ENCODE measurements around the gene OSBPL9. TPM values are rescaled to one million over a fixed set of nuclear protein-coding genes. Genes with fewer than 3 reads are reported as not detected.
"Not testable (repeated sequence)": the region's sequence is repeated elsewhere in the genome, so short reads cannot be mapped to it uniquely, and the experiment has no call there.

The OSBPL9 gene
- polyA plus RNA-seq, 1 donor = 62.1 TPM

DNA sequence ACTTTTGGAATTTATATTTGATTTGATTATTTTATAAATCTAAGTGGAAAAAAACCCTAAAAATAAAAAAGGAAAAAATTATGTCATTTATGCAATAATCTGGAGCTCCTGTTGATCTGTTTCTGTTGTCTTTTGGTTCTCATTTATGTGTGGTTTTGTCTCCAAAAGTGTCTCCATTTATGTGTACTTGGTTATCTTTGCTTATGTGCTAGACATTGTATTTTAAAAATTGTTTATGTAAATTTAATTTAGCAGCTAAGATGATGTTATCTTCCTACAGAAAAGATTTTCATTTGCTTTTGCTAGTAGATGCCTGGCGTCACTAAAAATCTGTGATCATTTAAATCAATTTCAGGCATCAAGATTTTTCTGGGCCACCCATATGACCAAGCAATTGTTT is 95.7 kb downstream of the OSBPL9 start:
- no peak for DNase-seq

DNA sequence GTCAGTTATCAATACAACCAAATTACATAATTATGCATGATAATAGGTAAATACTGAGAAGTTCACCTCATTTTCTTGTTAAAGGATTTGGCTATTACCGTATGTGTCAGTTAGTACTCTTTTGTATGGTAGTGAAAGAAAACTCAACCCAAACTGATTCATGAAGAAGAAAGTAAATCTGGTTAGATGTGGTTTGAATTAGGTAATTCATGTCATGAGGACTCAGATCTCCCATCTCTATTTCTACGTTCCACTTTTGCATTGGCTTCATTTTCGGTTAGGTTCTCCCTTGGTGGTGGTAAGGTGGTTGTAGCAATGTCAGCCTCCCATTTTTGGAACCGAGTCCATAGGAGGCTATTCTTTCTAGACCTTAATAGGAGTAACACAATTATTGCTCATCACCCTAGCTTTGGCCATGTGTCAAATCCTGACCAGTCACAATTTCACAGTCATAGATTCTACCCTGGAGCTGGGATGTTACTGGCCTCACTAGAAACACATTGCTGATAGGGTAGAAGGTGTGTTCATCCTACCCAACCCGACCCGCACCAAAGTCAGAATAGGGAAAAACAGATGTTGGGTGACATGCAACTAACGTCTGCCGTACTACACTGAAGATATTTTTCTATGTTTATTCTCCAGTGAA is 97.6 kb downstream of the OSBPL9 start:
- no peak for DNase-seq

DNA sequence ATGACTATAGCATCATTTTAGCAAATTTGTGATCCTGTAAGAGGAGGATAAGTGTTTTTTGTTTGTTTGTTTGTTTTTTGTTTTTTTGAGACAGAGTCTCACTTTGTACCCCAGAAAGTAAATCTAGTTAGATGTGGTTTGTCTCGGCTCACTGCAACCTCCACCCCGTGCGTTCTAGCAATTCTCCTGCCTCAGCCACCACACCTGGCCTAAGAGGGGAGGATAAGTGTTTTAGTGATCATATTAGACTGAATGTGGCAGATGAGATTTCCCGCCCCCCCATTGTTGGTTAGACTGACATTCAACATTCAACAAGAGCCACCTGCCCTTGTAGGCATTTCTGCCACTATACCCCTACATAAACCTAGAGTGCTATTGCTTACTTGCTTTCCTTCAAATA is 98.5 kb downstream of the OSBPL9 start:
- DNase-seq = no peak

DNA sequence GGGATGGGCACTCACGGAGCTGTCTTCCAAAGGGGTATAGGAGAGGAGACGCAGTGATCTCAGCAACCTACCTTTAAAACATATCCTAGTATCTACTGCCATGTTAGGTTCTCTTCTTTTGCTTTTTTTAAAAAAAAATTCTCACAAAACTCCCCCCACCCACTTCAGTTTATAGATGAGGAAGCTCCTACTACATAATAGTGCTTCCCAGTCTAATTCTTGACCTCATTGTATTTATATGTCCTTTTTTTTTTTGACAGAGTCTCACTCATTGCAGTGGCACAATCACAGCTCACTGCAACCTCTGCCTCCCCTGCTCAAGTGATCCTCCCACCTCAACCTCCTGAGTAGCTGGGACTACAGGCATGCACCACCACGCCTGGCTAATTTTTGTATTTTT is 99.9 kb downstream of the OSBPL9 start:
- no peak for DNase-seq

DNA sequence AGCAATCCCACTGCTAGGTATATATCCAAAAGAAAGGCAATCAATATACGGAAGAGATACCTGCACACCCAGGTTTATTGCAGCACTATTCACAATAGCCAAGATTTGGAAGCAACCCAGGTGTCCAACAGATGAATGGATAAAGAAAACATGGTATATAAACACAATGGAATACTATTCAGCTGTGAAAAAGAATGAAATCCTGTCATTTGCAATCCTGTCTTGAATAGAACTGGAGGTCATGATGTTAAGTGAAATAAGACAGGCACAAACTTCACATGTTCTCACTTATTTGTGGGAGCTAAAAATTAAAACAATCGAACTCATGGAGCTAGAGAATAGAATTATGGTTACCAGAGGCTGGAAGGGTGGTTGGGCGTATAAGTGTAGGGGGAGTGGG is 101.0 kb downstream of the OSBPL9 start:
- no peak for DNase-seq

DNA sequence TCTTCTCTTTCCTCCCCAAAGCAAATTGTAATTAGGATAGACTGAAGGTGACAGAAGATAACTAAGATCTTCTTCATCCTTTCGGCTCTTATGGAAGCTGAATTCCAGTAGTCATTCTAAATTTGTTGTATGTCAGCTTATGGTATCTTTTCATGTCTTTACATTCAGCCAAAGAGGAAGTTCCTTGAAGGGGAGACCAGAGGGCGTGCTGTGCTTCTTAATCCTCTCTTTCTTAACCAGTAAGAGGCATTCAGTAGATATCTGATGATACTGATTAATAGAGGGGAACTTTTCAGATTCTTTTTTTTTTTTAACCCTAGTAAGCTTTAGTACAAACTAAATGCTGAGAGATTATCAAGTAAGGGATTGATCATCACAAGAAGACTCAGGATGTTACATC is 102.3 kb downstream of the OSBPL9 start:
- DNase-seq = no peak

DNA sequence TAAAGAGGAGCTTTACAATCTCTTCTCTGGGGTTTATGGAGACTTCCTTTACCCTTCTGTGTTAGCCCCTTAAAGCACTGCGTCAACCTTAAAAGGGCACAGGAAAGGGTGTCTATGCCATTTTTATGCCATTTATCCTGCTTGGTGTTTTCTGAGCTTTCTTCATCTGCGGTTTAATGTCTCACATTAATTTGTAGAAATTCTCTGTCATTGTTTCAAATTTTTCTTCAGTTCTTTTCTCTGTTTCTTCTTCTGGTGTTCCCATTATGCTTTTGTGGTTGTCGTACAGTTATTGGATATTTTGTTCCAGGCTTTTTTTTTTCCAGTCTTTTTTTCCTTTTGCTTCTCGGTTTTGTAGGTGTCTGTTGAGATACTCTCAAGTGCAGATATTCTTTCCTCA is 107.9 kb downstream of the OSBPL9 start:
- no peak for DNase-seq

DNA sequence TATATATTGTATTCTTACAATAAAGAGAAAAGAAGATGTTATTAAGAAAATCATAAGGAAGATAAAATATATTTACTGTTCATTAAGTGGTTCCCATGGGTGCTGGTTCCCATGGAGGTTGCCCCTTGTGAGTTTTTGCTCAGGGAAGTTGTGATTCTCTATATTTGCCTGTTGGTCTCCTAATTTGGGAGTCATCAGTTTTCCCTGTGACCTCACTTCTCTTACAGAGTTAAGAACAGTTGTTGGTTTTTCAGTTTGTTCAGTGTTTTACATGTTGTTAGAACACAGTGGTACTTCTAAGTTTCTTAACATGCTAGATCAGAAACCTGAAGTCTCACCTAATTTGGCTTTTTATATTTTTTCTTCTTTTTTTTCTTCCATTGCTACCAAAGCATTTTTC is 109.2 kb downstream of the OSBPL9 start:
- no peak for DNase-seq

DNA sequence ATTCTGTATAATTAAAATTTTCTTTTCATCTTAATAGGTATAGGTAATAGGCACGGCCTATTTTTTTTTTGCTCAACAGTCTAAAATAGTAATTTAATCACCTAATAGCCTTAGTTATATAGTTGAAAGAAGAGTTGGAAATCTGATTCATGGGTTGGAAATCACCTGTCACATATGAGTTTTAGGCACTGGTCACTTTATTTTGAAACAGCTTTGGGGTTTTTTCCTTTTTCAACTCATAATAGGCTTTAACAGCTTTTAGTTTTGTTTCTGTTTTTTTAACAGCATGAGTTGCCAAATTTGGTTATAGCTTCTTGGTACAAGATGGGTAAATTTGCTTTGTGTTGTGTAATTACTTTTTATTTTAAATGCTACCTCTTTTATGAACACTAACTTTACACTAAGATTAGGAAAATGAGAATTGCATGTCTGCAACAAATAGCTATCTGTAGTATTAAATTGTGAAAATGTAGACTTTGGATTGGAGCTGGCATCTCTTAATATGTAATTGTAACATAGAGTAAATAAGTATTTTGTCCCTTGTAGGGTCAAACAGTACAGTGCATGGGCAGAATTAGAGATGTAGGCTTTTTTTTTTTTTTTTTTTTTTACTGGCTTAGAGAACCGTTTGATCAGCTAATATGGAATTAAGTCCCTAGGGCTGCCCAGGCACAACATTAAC is 109.8 kb downstream of the OSBPL9 start:
- no peak for DNase-seq

DNA sequence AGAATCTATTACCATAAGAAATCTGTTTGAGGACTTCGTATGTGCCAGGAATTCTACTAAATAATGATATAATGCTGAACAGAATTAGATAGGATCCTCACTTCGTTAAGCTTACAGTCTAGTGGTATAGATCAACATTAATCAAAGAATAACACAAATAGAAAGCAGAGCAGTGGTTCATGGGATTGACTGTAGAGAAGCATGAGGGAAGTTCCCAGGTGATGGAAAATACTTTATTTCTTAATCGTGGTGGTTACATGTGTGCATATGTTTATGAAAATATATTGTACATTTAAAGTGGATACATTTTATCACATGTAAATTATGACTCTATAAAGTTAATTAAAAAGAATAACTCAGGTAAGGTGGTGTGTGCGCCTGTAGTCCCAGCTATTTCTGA is 110.5 kb downstream of the OSBPL9 start:
- DNase-seq = no peak

DNA sequence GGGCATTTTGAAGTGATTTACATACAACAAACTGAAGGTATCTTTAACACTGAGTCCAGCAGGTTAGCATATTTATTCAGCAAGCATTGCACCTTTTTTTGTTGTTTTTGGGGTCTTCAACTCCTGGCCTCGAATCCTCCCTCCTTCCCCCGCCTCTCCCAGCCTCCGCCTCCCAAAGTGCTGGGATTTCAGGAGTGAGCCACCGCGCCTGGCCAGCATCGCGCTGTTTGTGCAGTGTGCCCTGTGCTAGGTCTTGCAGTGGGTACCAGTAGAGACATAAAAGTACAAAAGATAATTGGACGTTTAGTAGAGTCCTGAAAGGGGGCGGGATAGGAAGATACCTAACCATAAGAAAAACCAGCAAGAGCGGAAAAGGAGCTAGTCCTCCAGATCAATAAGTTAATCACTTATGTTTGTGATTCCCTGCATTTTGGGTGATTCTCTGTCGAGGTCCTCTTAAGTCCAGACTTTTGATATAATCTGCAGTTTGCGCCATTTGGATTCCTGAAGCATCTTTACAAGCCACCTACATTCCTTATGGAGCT is 111.8 kb downstream of the OSBPL9 start:
- no peak for DNase-seq

DNA sequence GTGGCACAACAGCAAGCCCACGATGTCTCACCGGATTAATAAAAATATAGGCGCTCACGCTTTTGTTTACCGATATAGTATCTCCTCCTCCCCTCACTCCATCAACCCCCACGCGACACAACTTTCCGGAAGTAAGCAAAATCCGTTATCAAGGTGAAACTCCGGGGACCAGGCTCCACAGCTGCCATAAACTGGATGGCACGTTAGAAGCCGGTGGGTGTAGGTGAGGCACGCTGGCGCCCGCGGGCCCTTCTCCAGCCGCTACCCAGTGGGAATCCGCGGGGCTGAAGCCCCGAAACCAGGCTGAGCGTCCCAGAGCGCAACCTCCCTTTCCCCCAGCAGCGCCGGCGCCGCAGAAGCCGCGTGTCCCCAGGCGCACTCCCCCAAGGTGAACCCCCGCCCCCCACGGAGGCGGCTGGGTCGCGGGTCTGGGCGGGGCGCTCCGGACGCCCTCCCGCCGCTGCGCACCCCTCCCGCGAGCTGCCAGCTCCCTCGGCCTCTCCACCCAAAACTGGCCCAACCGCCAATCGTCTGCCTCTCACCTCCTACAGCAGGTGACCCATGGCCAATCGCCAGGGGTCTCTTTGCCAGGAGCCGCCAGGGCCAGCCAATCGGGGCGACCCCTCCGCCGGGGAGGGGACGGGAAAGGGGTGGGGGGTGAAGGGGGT is 112.4 kb downstream of the OSBPL9 start:
- DNase-seq = peak; percentile 51

DNA sequence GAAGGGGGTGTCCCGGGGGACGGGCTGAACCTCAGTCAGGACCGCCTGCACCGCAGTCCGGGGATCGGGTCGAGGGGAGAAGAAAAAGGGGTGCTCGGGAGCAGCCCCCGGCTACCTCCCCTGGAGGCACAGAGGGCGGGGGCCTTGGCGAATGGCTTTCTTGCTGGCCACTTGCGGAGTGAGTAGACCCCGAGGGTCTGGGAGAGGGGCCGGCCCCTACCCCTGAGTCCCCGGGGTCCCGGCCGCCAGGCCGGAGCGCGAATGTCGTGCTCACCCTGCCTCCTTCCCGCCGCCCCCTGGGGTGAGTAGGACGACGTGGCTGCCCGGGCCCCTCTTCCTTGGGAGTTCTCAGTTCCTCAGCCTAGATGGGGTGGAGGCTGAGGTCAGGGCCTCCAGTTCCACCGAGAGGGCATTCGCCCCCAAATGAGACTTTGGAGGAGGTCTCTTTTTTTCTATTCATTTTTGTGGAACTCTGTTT is 113.0 kb downstream of the OSBPL9 start:
- DNase-seq = peak; percentile 11

DNA sequence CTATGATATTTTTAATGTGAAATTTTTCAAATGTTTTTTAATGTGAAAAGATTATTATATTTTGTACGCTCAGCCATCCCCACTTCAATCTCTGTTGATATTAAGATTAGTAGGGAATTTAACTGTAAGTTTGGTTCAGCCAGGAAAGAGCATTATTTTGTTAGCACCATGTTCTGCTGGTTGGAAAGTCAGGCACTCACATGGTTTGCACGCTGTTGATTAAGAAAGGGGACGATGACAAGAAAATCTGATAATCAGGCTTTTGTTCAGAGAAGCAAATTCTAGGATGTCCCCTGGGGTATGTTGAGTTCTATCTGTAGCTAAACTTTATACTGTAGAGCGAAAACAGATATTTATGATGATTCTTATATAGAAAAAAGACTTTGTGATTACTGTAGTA is 115.1 kb downstream of the OSBPL9 start:
- no peak for DNase-seq

DNA sequence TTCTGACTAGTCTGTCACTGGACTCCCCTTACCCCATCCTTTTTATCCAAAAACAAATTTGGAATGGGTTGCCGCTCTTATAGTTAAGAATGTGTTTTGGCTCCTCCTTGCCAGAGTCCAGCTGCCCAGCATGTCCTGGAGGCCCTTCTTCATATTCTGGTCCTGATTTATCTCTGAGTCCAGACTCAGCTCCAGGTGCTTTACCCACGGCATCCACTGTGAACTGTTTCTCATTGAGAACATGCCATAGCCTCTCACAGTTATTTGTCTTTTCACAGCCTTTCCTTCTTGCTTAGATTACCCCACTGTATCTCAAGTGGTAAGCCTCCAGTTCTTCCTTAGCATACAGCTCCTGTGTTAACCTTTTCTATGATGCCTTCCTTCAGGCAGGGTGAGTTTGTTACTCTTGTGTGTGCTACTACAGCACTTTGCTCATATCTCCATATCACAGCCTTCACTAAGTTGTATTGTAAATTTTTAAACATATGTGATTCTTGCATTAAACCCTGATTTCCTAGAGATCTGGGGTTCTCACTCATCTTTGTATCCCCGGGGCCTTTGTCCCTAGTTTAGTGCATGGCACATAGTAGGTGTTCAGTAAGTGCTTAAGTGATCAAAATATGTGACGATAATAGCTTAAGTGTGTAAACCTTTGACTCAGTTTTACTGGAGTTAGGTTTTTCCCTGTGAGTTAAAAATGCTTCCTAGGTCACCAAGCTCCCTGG is 116.0 kb downstream of the OSBPL9 start:
- DNase-seq = no peak

DNA sequence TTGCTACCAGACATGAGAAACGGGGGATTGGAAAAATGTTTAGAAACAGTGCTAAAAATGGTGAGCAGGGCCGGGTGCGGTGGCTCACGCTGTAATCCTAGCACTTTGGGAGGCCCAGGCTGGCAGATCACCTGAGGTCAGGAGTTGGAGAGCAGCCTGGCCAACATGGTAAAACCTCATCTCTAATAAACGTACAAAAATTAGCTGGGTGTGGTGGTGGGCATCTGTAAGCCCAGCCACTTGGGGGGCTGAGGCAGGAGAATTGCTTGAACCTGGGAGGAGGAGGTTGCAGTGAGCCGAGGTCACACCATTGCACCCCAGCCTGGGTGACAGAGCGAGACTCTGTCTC is 116.5 kb downstream of the OSBPL9 start:
- DNase-seq = not testable (repeated sequence)

DNA sequence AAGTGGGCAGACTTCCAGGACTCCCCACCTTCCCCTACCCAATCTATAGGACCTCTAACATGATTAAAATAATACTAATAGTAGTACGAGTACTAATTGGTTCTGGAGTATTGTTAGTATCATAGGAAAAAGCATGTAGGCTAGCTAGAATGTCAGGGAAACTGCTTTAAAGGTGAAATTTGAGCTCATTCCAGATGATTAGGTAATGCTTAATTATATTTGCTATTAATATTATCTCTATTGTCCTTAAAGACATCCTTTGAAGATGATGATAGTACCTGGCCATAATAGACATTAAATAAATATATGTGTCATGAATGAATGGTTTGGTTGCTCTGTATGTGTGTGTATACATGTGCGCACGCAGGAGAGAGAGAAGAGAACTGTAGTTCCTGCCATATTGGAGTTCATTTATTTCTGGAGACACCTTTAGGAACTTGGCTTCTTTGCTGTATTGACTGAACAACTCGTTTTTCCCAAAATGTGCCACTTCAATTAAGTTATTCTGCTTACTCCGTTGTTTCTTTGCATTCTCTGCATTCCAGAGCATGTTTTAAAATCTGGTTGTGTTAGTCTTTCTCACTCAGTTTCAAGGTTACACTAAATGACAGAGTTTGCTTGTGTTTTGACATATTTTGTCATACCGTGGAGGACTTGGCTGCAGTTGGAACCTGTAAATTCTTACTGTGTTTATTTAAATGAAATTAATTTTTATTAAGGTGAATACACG is 117.1 kb downstream of the OSBPL9 start:
- DNase-seq = no peak

DNA sequence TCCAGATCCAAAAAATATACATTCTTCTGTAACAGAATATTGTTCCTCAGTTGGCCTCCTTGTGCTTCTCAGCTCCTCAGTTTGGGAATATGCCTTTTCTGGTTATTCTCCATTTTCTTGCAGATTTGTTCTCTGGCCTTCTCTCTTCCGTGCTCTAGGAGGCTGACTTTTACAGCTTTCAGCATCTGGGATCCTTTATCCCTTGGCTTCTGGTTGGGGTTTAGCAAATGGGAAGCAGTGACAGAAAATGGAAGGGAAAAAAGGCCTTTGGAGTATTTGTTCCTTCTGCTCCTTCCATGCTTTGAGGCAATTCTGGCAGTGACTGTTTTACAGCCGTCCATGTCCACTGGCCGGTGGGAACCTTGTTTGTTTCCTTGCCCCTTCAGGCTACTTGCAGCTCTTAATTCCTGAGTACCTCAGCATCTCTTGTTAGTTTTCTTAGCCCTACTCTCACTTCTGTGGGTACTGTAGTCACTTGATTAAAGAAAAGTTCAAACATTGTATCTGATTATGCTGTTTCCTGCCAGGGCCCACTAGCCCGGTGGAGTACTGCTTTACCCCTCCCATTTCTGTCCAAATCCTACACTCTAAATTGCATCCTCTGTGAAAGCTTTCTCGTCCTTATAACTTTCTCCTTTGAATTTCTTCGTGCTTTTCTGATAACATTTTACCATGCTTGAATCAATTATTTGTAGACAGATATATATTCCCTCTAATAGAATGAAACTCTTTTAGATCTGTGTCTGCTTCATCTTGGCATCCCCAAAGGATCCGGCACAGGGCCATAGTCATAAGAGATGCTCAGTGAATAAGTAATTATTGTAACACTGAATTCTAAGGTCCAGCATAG is 118.2 kb downstream of the OSBPL9 start:
- DNase-seq = peak; percentile 13

DNA sequence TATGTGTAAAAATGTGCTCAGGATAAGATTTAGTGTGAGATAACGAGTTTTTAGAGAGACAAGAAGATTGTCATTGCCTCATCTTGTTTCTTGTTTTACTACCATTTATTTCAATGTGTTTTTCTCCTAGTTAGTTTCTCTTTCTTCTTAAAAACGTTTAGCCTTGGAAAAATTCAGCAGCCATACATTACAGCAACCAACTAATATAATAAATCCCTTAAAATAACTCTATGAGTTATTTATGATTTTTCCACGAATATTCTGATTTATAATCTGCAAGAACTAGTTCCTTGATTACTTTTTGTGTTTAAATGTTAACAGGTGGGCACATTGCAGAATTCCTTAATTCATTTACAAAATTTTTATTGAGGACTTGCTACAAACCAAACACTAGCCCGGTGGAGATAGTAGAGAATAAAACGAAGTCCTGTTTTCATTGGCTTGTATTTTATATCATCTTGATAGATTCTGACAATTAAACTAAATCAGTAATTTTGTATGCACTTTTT is 118.9 kb downstream of the OSBPL9 start:
- DNase-seq = no peak

DNA sequence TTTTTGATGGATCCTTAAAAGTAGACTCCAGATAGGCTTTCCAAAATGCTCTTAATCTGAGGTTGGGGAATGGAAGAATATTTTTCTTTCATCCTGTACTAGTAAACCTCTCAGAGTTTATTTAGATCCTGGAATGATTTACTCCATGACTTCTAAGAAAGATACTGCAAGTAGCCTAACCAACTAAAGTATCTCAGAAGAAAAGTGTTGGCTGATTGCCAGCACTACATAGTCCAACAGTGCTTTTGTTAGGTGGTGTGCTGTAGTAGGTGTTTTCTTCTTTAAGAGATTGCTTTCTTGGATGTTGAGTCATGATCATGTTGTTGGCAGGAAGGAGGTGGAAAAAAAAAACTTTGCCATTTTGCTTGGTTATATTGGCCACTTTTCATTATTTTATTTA is 119.8 kb downstream of the OSBPL9 start:
- peak; percentile 12 for DNase-seq

DNA sequence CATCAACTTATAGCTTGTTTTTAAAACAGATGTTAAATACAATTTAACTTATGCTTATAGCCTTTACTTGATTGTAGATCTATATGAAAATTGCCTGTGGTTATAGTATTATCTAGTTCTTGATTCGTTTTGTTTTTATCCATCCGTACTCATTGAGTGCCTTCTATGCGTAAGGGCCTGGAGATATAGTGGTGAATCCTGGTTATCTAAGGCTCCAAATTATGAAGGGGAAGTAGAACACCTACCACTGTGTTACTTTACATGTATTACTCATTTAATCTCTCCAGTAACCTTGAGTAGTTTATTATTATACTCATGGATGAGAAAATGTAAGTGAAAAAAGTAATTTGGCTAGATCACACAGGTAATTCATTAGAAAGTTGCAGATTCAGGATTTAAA is 121.8 kb downstream of the OSBPL9 start:
- no peak for DNase-seq
